Lung microvascular endothelial cell (primary cell): ENCODE results near the gene CKM. TPM values are rescaled to one million over a fixed set of nuclear protein-coding genes. Genes with fewer than 3 reads are reported as not detected.
"Not testable (repeated sequence)": the region's sequence is repeated elsewhere in the genome, so short reads cannot be mapped to it uniquely, and the experiment has no call there.

Source experiments
- DNase-seq, 2 donors: peaks; one replicate each; pipeline versions ENCODE4 v3.0.0 to v3.0.0-alpha.2; 2010; ENCODE audit warnings: low read depth in 2 of 2
- total RNA-seq: library from RNA; depleted of rRNA; stranded (reverse); fragments of >200 nt; gene quantifications from 2 replicates; pipeline ENCODE4 v1.2.1, GENCODE V29; 2014

CKM gene
- total RNA-seq, 1 donor from 2014 or later, result under 0.01 TPM

- no peak for DNase-seq
Measured at GRCh38 chr19:45321848-45322247, 827 bp downstream of the CKM start.

- no peak for DNase-seq
Measured at GRCh38 chr19:45320997-45321775, 1.5 kb downstream of the CKM start.

GRCh38 chr19:45315304-45315703 is 7.4 kb downstream of the CKM start:
- no peak for DNase-seq

GRCh38 chr19:45314708-45315245 is 7.9 kb downstream of the CKM start:
- no peak for DNase-seq

- DNase-seq, result not testable (repeated sequence)
Measured at GRCh38 chr19:45312285-45312684, 10.4 kb downstream of the CKM start.

- peak in 1 of 2 donors; percentile 19 for DNase-seq
Measured at GRCh38 chr19:45311621-45312020, 11.1 kb downstream of the CKM start.

- not testable (repeated sequence) for DNase-seq
Measured at GRCh38 chr19:45309322-45309721, 13.4 kb downstream of the CKM start.

- no peak for DNase-seq
Measured at GRCh38 chr19:45307361-45307760, 15.3 kb downstream of the CKM start.

GRCh38 chr19:45306518-45307027 is 16.1 kb downstream of the CKM start:
- DNase-seq, result no peak

GRCh38 chr19:45306040-45306439 is 16.6 kb downstream of the CKM start:
- no peak for DNase-seq

- DNase-seq, result peak; percentile 30 to 40
Measured at GRCh38 chr19:45305421-45305820, 17.3 kb downstream of the CKM start.

GRCh38 chr19:45305007-45305406 is 17.7 kb downstream of the CKM start:
- DNase-seq, result no peak

- DNase-seq, result no peak
Measured at GRCh38 chr19:45304141-45304926, 18.3 kb downstream of the CKM start.

GRCh38 chr19:45303269-45304060 is 19.2 kb downstream of the CKM start:
- no peak for DNase-seq

- no peak for DNase-seq
Measured at GRCh38 chr19:45302416-45302815, 20.3 kb downstream of the CKM start.

- DNase-seq, result no peak
Measured at GRCh38 chr19:45299719-45300118, 23.0 kb downstream of the CKM start.

GRCh38 chr19:45298264-45298663 is 24.4 kb downstream of the CKM start:
- DNase-seq, result no peak

- DNase-seq, result no peak
Measured at GRCh38 chr19:45297674-45298073, 25.0 kb downstream of the CKM start.

- no peak for DNase-seq
Measured at GRCh38 chr19:45296355-45296754, 26.3 kb downstream of the CKM start.

GRCh38 chr19:45295873-45296272 is 26.8 kb downstream of the CKM start:
- DNase-seq, result no peak

GRCh38 chr19:45294291-45295029 is 28.2 kb downstream of the CKM start:
- DNase-seq, result no peak
